ES-I3 (cell line): ENCODE results near the gene BRAF.
"Not testable (repeated sequence)": the region's sequence is repeated elsewhere in the genome, so short reads cannot be mapped to it uniquely, and the experiment has no call there.

Experiments used
- H3K36me3 ChIP-seq: 2 replicates; pipeline ENCODE4 v1.6.1; 2013; ENCODE audit warnings: mild to moderate bottlenecking, low read length, control low read depth, moderate library complexity; ENCODE audit not compliant: insufficient read depth
- H3K4me1 ChIP-seq: 2 replicates; pipeline ENCODE4 v1.6.1; 2013; ENCODE audit warnings: mild to moderate bottlenecking, control low read depth, low read length; ENCODE audit not compliant: insufficient read depth
- H3K9ac ChIP-seq: 2 replicates; pipeline ENCODE4 v1.6.1; 2013; ENCODE audit warnings: low read depth, mild to moderate bottlenecking, low read length, moderate library complexity
- H3K9me3 ChIP-seq: 2 replicates; pipeline ENCODE4 v1.6.1; 2013; ENCODE audit warnings: mild to moderate bottlenecking, low read length, moderate library complexity; ENCODE audit not compliant: control insufficient read depth, insufficient read depth

BRAF gene

GRCh38 chr7:140817383-140817782 lies 107.3 kb downstream of the BRAF start:
- not testable (repeated sequence) for H3K36me3 ChIP-seq, H3K9me3 ChIP-seq, H3K9ac ChIP-seq, H3K4me1 ChIP-seq

DNA sequence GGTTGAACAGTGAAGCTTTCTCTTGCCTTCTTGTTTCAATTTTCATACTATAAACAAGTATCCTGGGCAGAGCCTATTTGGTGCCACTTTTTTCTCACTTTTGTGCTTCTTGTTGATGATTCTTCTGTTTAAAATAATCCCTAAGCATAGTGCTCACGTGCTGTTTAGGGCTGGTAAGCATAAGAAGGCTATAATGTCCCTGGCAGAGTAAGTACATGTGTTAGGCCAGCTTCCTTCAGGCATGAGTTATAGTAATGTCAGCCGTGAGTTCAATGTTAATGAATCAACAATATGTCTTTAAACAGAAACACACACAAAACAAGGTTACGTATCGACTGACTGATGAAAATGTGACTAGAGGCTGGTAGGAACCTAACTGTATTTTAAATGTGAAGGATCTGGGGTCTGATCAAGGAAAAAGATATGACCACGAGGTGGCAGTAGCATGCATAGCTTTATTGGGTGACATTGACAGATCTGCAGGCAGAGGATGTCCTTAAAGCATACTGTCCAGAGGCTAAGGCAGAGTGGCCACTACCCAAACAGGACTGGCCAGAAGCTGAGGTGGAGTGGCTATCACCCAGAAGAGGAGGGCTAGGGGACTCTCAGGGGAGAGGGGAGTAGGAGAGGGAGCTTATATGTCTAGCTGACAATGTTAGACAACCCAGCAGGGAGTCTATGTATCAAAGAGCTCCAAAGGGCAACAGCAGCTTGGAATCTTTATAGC lies 113.7 kb downstream of the BRAF start:
- H3K4me1 ChIP-seq = no peaks in the 10 kb centered on the region
- H3K36me3 ChIP-seq = no peaks in the 10 kb centered on the region
- no peak overlapping the region for H3K9ac ChIP-seq
- no peaks in the 10 kb centered on the region for H3K9me3 ChIP-seq

GRCh38 chr7:140810385-140810784 lies 114.3 kb downstream of the BRAF start:
- Histone ChIP-seq H3K9ac (no peak overlapping the region), H3K4me1 (no peaks in the 10 kb centered on the region), H3K9me3 (no peaks in the 10 kb centered on the region), H3K36me3 (no peaks in the 10 kb centered on the region)

GRCh38 chr7:140778975-140779374 lies 145.8 kb downstream of the BRAF start:
- Histone ChIP-seq H3K36me3 (no peaks in the 10 kb centered on the region), H3K9me3 (no peaks in the 10 kb centered on the region), H3K9ac (no peak overlapping the region), H3K4me1 (no peaks in the 10 kb centered on the region)

- Histone ChIP-seq H3K36me3 (no peaks in the 10 kb centered on the region), H3K9me3 (no peaks in the 10 kb centered on the region), H3K4me1 (no peaks in the 10 kb centered on the region), H3K9ac (no peak overlapping the region)
These were observed 146.2 kb downstream of the BRAF start for GRCh38 chr7:140778568-140778967.

- Histone ChIP-seq H3K9ac (no peak overlapping the region), H3K36me3 (peaks cover 2% of the 10 kb centered on the region; the same call in 1 of the 2 replicates)
These were observed 150.4 kb downstream of the BRAF start for GRCh38 chr7:140774371-140774770.

DNA sequence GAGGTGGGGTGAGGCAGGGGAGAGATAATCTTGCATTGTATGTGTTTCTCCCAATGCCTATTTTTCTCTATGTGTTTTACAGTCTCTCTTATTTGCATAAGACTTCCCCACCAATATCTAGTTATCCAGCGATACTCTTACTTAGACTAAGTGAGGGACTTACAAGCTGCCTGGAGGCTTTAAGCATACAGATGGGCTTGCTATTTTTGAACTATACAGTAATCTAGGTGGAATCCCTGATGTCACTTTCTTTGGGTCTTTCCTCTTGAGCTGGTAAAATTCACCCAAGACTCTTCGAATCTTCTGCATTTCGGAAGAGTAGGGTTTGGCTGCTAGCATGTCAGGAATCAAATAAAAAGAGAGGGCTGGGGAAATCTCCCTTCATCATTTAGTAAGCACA lies 151.6 kb downstream of the BRAF start:
- no peak overlapping the region for H3K9ac ChIP-seq
- no peaks in the 10 kb centered on the region for H3K9me3 ChIP-seq
- H3K36me3 ChIP-seq = peaks cover 2% of the 10 kb centered on the region; the same call in 1 of the 2 replicates
- no peaks in the 10 kb centered on the region for H3K4me1 ChIP-seq

More at GRCh38 chr7:140774371-140774770, 150.4 kb downstream of the BRAF start:
- Histone ChIP-seq H3K9me3 (no peaks in the 10 kb centered on the region), H3K4me1 (no peaks in the 10 kb centered on the region)

DNA sequence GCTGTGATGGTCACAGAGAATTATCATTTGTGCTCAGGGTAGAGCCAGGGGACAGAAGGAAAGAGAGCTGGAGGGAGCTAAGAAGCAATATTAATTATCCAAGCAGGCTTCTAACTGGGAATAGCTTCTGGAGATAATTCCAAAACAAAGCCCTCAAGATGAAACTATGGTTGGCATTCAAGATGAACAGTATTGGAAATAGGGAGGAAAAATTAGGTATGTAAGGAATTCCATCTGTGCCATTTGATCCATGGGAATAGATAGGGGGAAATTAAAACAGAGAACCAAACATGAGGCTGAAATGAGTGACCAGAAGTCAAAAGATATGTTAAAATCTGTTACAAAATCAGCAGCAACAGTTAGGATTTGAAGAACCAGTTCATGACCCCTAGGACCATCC lies 152.9 kb downstream of the BRAF start:
- H3K4me1 ChIP-seq = no peaks in the 10 kb centered on the region
- H3K36me3 ChIP-seq = peaks cover 2% of the 10 kb centered on the region; the same call in 1 of the 2 replicates
- H3K9ac ChIP-seq = no peak overlapping the region
- no peaks in the 10 kb centered on the region for H3K9me3 ChIP-seq

DNA sequence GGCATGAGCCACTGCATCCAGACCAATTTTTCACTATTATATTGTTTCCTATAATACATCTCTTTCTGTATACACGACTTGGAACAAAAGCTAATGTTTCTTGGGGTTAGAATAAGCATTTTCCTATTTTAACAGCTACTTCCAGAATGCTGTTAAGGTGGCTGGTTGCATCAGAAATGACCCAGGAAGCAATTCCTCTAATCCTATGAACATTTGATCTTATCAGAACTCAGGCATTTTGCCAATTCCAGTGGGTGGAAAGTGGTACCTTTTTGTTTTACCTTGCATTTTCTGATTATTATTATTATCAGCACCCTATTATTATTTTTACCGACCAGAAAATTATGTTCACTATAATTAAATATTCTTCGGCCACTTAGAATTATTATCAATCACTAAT lies 154.9 kb downstream of the BRAF start:
- Histone ChIP-seq H3K36me3 (peaks cover 2% of the 10 kb centered on the region; the same call in 1 of the 2 replicates), H3K4me1 (no peaks in the 10 kb centered on the region), H3K9me3 (no peaks in the 10 kb centered on the region), H3K9ac (no peak overlapping the region)

DNA sequence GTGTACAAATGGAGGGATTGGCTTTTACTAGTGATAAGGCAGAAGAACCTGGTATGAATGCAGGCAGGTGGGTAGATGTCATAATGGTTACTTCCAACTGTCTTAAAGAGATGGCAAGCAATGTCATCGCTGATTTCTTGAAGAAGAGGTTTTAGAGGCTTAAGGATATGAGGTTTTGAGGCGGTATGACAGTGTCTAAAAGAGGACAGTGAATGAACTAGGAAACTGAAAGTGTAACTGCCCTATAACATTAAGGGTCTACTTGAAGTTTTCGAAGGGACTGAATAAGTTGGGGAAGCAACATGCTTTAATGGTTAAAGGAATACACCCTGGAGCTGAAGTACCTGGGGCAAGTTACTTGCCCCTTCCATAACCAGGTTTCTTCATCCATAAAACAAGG lies 157.3 kb downstream of the BRAF start:
- Histone ChIP-seq H3K9ac (no peak overlapping the region), H3K9me3 (no peaks in the 10 kb centered on the region), H3K36me3 (no peaks in the 10 kb centered on the region), H3K4me1 (no peaks in the 10 kb centered on the region)

DNA sequence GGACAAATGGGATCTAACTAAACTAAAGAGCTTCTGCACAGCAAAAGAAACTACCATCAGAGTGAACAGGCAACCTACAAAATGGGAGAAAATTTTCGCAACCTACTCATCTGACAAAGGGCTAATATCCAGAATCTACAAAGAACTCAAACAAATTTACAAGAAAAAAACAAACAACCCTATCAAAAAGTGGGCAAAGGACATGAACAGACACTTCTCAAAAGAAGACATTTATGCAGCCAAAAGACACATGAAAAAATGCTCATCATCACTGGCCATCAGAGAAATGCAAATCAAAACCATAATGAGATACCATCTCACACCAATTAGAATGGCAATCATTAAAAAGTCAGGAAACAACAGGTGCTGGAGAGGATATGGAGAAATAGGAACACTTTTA lies 159.3 kb downstream of the BRAF start:
- H3K9me3 ChIP-seq, H3K4me1 ChIP-seq, H3K9ac ChIP-seq, H3K36me3 ChIP-seq: not testable (repeated sequence)

DNA sequence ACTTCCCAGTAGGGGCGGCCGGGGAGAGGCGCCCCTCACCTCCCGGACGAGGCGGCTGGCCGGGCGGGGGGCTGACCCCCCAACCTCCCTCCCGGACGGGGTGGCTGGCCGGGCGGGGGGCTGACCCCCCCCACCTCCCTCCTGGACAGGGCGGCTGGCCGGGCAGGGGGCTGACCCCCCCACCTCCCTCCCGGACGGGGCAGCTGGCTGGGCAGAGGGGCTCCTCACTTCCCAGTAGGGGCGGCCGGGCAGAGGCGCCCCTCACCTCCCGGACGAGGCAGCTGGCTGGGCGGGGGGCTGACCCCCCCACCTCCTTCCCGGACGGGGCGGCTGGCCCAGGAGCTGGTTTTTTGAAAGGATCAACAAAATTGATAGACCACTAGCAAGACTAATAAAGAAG lies 161.6 kb downstream of the BRAF start:
- not testable (repeated sequence) for H3K9ac ChIP-seq, H3K4me1 ChIP-seq, H3K9me3 ChIP-seq, H3K36me3 ChIP-seq

DNA sequence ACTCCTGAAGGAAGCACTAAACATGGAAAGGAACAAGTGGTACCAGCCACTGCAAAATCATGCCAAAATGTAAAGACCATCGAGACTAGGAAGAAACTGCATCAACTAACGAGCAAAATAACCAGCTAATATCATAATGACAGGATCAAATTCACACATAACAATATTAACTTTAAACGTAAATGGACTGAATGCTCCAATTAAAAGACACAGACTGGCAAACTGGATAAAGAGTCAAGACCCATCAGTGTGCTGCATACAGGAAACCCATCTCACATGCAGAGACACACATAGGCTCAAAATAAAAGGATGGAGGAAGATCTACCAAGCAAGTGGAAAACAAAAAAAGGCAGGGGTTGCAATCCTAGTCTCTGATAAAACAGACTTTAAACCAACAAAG lies 163.4 kb downstream of the BRAF start:
- H3K36me3 ChIP-seq, H3K9me3 ChIP-seq, H3K9ac ChIP-seq, H3K4me1 ChIP-seq: not testable (repeated sequence)

DNA sequence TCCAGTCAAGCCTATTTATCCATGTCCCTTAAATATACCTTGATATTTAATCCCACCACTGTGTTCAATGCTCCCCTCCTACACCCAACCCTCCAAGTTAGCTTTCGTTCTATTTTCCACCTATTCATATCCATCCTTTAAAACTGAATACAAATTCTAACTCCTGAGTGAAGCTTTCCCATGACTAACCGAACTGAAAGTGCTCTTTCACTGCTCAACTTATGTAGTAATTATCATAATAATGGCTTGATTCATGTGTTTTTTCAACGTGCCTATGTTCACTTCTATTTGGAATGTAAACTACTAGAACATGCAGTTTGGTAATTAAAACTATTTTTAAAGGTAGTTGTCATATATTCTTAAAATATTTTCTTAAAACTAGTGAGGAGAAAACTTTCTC lies 170.2 kb downstream of the BRAF start:
- Histone ChIP-seq H3K9ac (no peak overlapping the region), H3K4me1 (0 out of 2 replicates have a peak, but pooled peaks cover 10% of the 10 kb centered on the region), H3K36me3 (no peaks in the 10 kb centered on the region), H3K9me3 (no peaks in the 10 kb centered on the region)

DNA sequence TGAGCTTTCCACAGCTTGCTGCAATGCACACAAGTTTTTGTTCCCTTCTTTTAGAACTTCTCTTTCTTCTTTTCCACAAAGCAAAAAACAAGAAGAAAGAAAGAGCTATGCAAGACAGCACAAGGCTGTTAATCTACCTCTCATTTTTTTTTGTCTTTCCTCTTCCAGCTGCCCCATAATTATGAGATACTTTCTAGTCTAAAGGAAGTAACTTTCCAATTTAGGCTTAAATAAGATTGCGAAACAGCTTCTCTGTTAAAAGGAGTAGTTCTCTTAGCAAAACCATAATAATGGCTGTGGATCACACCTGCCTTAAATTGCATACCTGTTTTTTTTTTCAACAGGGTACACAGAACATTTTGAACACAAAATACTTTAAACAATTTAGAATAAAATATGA lies 172.2 kb downstream of the BRAF start:
- Histone ChIP-seq H3K9ac (no peak overlapping the region), H3K4me1 (0 out of 2 replicates have a peak, but pooled peaks cover 10% of the 10 kb centered on the region), H3K9me3 (no peaks in the 10 kb centered on the region), H3K36me3 (no peaks in the 10 kb centered on the region)
